GM13977 (cell line): ENCODE results near the gene NFIB.

ENCODE experiments used
- DNase-seq: peaks from one replicate; pipeline ENCODE4 v3.0.0; 2012; ENCODE audit warnings: low spot score
- CTCF ChIP-seq: IDR thresholded peaks from 2 replicates; pipeline ENCODE4 v1.5.1; 2012; ENCODE audit warnings: mild to moderate bottlenecking, control low read depth; ENCODE audit not compliant: insufficient read depth; ENCODE audit errors: extremely low read depth, missing control alignments
- in situ Hi-C: fragments of 300-500 bp; cut with MboI; formaldehyde crosslinking; loops from one replicate; pipeline ENCODE4 v1.12.0; 2022; ENCODE audit warnings: low sequenced_read_pairs, low pct_unique_long_range_greater_than_20kb, mixed read lengths, inconsistent platforms; ENCODE audit not compliant: unreplicated experiment

NFIB gene

GRCh38 chr9:14281136-14281795 is 32.7 kb downstream of the NFIB start:
- in situ Hi-C loops, result no loop called here
- TF ChIP-seq CTCF, result no peak
- no peak for DNase-seq

- TF ChIP-seq CTCF, result no peak
- in situ Hi-C loops, result no loop called here
- DNase-seq, result no peak
These were observed 34.3 kb downstream of the NFIB start for GRCh38 chr9:14279671-14280070.

- TF ChIP-seq CTCF, result no peak
- in situ Hi-C loops, result no loop called here
- DNase-seq, result no peak
These were observed 35.6 kb downstream of the NFIB start for GRCh38 chr9:14278291-14278721.

GRCh38 chr9:14277761-14278160 is 36.2 kb downstream of the NFIB start:
- in situ Hi-C loops, result no loop called here
- TF ChIP-seq CTCF, result no peak
- DNase-seq, result no peak

- DNase-seq, result no peak
- in situ Hi-C loops, result no loop called here
- TF ChIP-seq CTCF, result no peak
These were observed 36.7 kb downstream of the NFIB start for GRCh38 chr9:14277244-14277643.

- in situ Hi-C loops, result no loop called here
- no peak for TF ChIP-seq CTCF
- DNase-seq, result no peak
These were observed 38.6 kb downstream of the NFIB start for GRCh38 chr9:14275331-14275730.
